ENCODE results near the gene ASH1L. TPM values are rescaled to one million over a fixed set of nuclear protein-coding genes. Genes with fewer than 3 reads are reported as not detected.
A peak's percentile ranks its signal among the peaks of the same experiment; 100 is the strongest.
"Not testable (repeated sequence)": the region's sequence is repeated elsewhere in the genome, so short reads cannot be mapped to it uniquely, and the experiment has no call there.

The ASH1L gene
- total RNA-seq, 4 donors from 2014 or later, result 58.3 to 101 (median 73.8) TPM

DNA sequence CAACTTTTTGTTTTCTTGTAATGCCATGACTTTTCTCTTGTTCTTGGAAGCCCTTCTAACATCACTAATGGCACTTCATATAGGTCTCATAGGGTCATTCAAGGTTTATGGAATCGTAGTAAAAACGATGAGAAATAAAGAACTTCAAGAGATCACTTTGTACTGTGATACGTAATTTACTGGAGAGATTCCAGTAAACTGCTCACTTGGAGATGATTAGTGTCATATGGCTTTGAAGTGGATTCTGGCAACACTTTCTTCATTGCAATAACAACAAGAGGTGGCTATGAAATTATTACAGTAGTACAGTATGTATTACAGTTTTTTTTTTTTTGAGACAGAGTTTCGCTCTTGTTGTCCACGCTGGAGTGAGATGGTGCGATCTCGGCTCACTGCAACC, 138.5 kb downstream of the ASH1L start:
- Histone ChIP-seq H3K27ac (no peak overlapping the region), H3K36me3 (peaks cover 0 to 25% (median 0%) of the 10 kb centered on the region in 3 donors), H3K4me1 (no peaks in the 10 kb centered on the region), H3K9me3 (no peaks in the 10 kb centered on the region), H3K27me3 (no peaks in the 10 kb centered on the region), H3K4me3 (no peak overlapping the region)
- no peak for DNase-seq
- TF ChIP-seq, protein P1, sequence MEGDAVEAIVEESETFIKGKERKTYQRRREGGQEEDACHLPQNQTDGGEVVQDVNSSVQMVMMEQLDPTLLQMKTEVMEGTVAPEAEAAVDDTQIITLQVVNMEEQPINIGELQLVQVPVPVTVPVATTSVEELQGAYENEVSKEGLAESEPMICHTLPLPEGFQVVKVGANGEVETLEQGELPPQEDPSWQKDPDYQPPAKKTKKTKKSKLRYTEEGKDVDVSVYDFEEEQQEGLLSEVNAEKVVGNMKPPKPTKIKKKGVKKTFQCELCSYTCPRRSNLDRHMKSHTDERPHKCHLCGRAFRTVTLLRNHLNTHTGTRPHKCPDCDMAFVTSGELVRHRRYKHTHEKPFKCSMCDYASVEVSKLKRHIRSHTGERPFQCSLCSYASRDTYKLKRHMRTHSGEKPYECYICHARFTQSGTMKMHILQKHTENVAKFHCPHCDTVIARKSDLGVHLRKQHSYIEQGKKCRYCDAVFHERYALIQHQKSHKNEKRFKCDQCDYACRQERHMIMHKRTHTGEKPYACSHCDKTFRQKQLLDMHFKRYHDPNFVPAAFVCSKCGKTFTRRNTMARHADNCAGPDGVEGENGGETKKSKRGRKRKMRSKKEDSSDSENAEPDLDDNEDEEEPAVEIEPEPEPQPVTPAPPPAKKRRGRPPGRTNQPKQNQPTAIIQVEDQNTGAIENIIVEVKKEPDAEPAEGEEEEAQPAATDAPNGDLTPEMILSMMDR (IDR thresholded peaks at IDR 0.05), result no peak
- TF ChIP-seq POLR2A (IDR thresholded peaks at IDR 0.05), result no peak

GRCh38 chr1:155420788-155421187, 141.8 kb downstream of the ASH1L start:
- TF ChIP-seq, protein P1 (IDR thresholded peaks at IDR 0.05), result no peak
- no peak for TF ChIP-seq POLR2A (IDR thresholded peaks at IDR 0.05)
- H3K9me3 ChIP-seq, result no peaks in the 10 kb centered on the region
- no peak overlapping the region for H3K27ac ChIP-seq
- DNase-seq, result no peak
- no peaks in the 10 kb centered on the region for H3K4me1 ChIP-seq
- peaks cover 0 to 29% (median 0%) of the 10 kb centered on the region in 3 donors for H3K36me3 ChIP-seq
- H3K4me3 ChIP-seq, result no peak overlapping the region
- H3K27me3 ChIP-seq, result no peaks in the 10 kb centered on the region

DNA sequence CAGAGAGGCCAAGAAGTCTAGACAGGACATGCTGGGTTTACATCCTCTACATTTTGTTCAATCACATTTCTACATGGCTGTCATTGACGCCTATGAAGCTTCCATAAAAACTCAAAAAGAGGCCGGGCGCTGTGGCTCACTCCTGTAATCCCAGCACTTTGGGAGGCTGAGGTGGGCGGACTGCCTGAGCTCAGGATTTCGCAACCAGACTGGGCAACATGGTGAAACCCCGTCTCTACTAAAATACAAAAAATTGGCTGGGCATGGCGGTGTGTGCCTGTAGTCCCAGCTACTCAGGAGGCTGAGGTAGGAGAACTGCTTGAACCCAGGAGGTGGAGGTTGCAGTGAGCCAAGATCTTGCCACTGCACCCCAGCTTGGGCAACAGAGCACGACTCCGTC, 150.8 kb downstream of the ASH1L start:
- not testable (repeated sequence) for H3K4me1 ChIP-seq, DNase-seq, H3K27me3 ChIP-seq, H3K4me3 ChIP-seq, H3K27ac ChIP-seq, H3K9me3 ChIP-seq
- H3K36me3 ChIP-seq, result peaks cover 0 to 63% (median 4%) of the 10 kb centered on the region in 3 donors

- TF ChIP-seq, protein P1 (IDR thresholded peaks at IDR 0.05), result no peak
- TF ChIP-seq POLR2A (IDR thresholded peaks at IDR 0.05), result no peak
- no peak for DNase-seq
- no peaks in the 10 kb centered on the region for H3K27me3 ChIP-seq
- H3K27ac ChIP-seq, result no peak overlapping the region
- no peak overlapping the region for H3K4me3 ChIP-seq
- no peaks in the 10 kb centered on the region for H3K9me3 ChIP-seq
- peaks cover 0 to 63% (median 4%) of the 10 kb centered on the region in 3 donors for H3K36me3 ChIP-seq
- H3K4me1 ChIP-seq, result no peaks in the 10 kb centered on the region
Observed at GRCh38 chr1:155410931-155411330, 151.7 kb downstream of the ASH1L start.

GRCh38 chr1:155396874-155397476, 165.6 kb downstream of the ASH1L start:
- H3K27me3 ChIP-seq, result no peaks in the 10 kb centered on the region
- peaks cover 0 to 6% (median 0%) of the 10 kb centered on the region in 4 donors for H3K4me1 ChIP-seq
- H3K36me3 ChIP-seq, result peaks cover 0 to 58% (median 0%) of the 10 kb centered on the region in 3 donors
- no peaks in the 10 kb centered on the region for H3K9me3 ChIP-seq
- H3K4me3 ChIP-seq, result no peak overlapping the region
- TF ChIP-seq POLR2A (IDR thresholded peaks at IDR 0.05), result no peak
- TF ChIP-seq, protein P1 (IDR thresholded peaks at IDR 0.05), result no peak
- no peak overlapping the region for H3K27ac ChIP-seq
- DNase-seq, result peak in 2 of 3 donors; percentile 51 to 57

DNA sequence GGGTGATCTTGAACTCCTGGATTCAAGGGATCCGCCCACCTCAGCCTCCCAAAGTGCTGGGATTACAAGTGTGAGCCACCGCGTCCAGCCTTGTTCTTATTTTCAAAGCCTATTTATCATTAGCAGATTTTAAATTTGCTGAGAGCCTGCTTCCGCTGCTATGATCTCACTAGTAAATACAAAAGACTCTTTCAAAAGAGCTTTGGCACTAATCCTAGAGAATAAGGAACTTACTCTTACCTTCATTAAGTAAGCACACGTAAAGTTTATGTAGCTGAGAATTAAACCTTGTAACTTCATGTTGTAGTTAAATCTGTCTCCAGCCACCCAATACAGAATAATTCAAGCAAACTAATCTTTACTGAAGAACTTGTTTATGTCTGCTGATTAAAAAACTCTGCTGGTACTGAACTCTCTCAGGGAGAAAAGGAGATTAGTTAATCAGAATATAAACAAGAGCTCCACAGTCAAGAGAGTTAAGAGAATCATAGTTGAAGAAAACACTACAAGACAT, 169.6 kb downstream of the ASH1L start:
- DNase-seq, result no peak
- Histone ChIP-seq H3K27ac (no peak overlapping the region), H3K4me3 (no peak overlapping the region), H3K36me3 (peaks cover 0 to 74% (median 0%) of the 10 kb centered on the region in 3 donors), H3K27me3 (no peaks in the 10 kb centered on the region), H3K9me3 (no peaks in the 10 kb centered on the region), H3K4me1 (peaks cover 0 to 6% (median 0%) of the 10 kb centered on the region in 4 donors)
- TF ChIP-seq POLR2A (IDR thresholded peaks at IDR 0.05), result no peak
- TF ChIP-seq, protein P1 (IDR thresholded peaks at IDR 0.05), result no peak

All from Peyer's patch (tissue), 4 donors.